Lower leg skin (tissue), 3 donors: ENCODE data around the gene CCNJ.

Experiments
- CTCF ChIP-seq, 3 donors: fragments of 450-650 bp; IDR thresholded peaks; one replicate each; pipeline ENCODE4 v1.5.1; 2016; ENCODE audit warnings: antibody characterized with exemption in 3 of 3, mild to moderate bottlenecking in 3 of 3, moderate library complexity in 2 of 3
- POLR2A ChIP-seq, 2 donors: fragments of 450-650 bp; IDR thresholded peaks; one replicate each; pipeline ENCODE4 v1.6.1; 2016 to 2017; ENCODE audit warnings: antibody characterized with exemption in 2 of 2, mild to moderate bottlenecking in 1 of 2, moderate library complexity in 1 of 2

- TF ChIP-seq CTCF (IDR thresholded peaks at IDR 0.05) (no peak), POLR2A (IDR thresholded peaks at IDR 0.05) (no peak)
Measured at GRCh38 chr10:96097865-96098264, 54.5 kb downstream of the CCNJ start.
